Activated naive CD8-positive, alpha-beta T cell (primary cell): ENCODE results near the gene RNPS1.
A peak's percentile ranks its signal among the peaks of the same experiment; 100 is the strongest.

ENCODE experiments used
- H3K27ac Mint-ChIP-seq: one replicate; pipeline ENCODE4 v1.8.0; 2021; ENCODE audit warnings: mixed read lengths
- H3K27me3 Mint-ChIP-seq: one replicate; pipeline ENCODE4 v1.8.0; 2021; ENCODE audit warnings: mixed read lengths
- H3K36me3 Mint-ChIP-seq: one replicate; pipeline ENCODE4 v1.8.0; 2021; ENCODE audit warnings: mixed read lengths
- H3K4me1 Mint-ChIP-seq: one replicate; pipeline ENCODE4 v1.8.0; 2021; ENCODE audit warnings: low read depth, mixed read lengths
- H3K4me3 Mint-ChIP-seq: one replicate; pipeline ENCODE4 v1.8.0; 2021; ENCODE audit warnings: mild to moderate bottlenecking, mixed read lengths
- H3K9me3 Mint-ChIP-seq: one replicate; pipeline ENCODE4 v1.8.0; 2021; ENCODE audit warnings: low read depth, mixed read lengths

Gene RNPS1

DNA sequence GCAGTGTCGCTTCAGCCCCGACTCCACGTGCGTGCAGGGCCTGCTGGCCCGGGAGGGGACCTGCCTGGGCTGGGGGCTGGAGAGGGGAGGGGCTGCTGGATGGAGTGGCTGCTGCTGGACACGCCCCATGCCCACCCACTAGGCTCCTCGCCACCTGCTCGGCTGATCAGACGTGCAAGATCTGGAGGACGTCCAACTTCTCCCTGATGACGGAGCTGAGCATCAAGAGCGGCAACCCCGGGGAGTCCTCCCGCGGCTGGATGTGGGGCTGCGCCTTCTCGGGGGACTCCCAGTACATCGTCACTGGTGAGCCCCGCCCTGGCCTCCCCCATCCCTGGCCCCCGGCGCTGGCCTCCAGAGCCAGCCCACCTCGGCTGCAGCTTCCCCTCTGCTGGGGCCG is 59.6 kb downstream of the RNPS1 start:
- Mint-ChIP-seq H3K27me3 (no peaks in the 10 kb centered on the region), H3K4me3 (no peak overlapping the region), H3K27ac (no peak overlapping the region), H3K4me1 (peaks cover 27% of the 10 kb centered on the region), H3K9me3 (no peaks in the 10 kb centered on the region), H3K36me3 (peaks cover 7% of the 10 kb centered on the region)

DNA sequence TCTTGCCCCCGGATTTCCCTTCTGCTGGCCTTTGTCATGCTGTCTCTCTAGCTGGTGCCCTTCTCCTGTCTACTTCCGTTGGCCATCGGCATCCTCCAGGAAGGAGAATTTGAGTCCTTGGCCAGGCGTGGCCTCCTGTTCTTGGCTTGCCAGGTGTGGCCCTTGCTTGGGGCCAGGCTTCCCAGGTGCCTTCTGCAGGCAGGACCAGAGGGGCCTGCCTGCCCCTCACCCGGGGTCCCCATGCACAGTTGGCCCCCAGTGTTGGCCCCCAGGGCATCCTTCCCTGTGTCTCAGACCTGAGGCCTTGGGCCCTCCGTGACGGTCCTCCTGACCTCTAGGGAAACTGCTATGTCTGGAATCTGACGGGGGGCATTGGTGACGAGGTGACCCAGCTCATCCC is 60.1 kb downstream of the RNPS1 start:
- peaks cover 7% of the 10 kb centered on the region for H3K36me3 Mint-ChIP-seq
- H3K4me1 Mint-ChIP-seq = peaks cover 23% of the 10 kb centered on the region
- no peaks in the 10 kb centered on the region for H3K9me3 Mint-ChIP-seq
- H3K27ac Mint-ChIP-seq = peak overlapping the region; percentile 58
- H3K27me3 Mint-ChIP-seq = no peaks in the 10 kb centered on the region
- H3K4me3 Mint-ChIP-seq = peak overlapping the region; percentile 90

GRCh38 chr16:2206780-2207433 is 61.0 kb downstream of the RNPS1 start:
- H3K36me3 Mint-ChIP-seq = peaks cover 5% of the 10 kb centered on the region
- no peaks in the 10 kb centered on the region for H3K27me3 Mint-ChIP-seq
- no peak overlapping the region for H3K27ac Mint-ChIP-seq
- peak overlapping the region; percentile 90 for H3K4me3 Mint-ChIP-seq
- peaks cover 17% of the 10 kb centered on the region for H3K4me1 Mint-ChIP-seq
- no peaks in the 10 kb centered on the region for H3K9me3 Mint-ChIP-seq

DNA sequence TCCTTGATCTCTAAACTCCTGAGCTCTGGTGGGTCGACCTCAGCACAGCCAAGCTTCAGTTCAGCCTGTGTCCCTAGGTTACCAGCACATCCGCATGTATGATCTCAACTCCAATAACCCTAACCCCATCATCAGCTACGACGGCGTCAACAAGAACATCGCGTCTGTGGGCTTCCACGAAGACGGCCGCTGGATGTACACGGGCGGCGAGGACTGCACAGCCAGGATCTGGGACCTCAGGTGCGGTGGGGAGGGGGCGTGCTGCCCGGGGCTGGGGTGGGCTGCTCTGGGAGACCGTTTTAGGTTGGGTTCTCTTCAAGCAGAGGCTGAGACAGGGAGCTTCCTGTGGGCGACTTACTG is 61.5 kb downstream of the RNPS1 start:
- Mint-ChIP-seq H3K27me3 (no peaks in the 10 kb centered on the region), H3K27ac (peak overlapping the region; percentile 80), H3K4me3 (peak overlapping the region; percentile 90), H3K4me1 (peaks cover 15% of the 10 kb centered on the region), H3K9me3 (no peaks in the 10 kb centered on the region), H3K36me3 (peaks cover 5% of the 10 kb centered on the region)

- Mint-ChIP-seq H3K4me3 (peak overlapping the region; percentile 90), H3K9me3 (no peaks in the 10 kb centered on the region), H3K27ac (peak overlapping the region; percentile 80), H3K36me3 (peaks cover 5% of the 10 kb centered on the region), H3K4me1 (peaks cover 15% of the 10 kb centered on the region), H3K27me3 (no peaks in the 10 kb centered on the region)
Measured at GRCh38 chr16:2205967-2206313, 62.0 kb downstream of the RNPS1 start.

- Mint-ChIP-seq H3K27me3 (no peaks in the 10 kb centered on the region), H3K9me3 (no peaks in the 10 kb centered on the region), H3K4me1 (peaks cover 15% of the 10 kb centered on the region), H3K4me3 (peak within 1 kb of the TSS; percentile 90), H3K36me3 (peaks cover 5% of the 10 kb centered on the region), H3K27ac (peak within 1 kb of the TSS; percentile 88)
Measured at GRCh38 chr16:2205104-2205966, 62.6 kb downstream of the RNPS1 start, which contains the start of gene MLST8. Gene MLST8 (plus strand): TSS chr16:2205454. CDS start chr16:2206086, 632 bp downstream.

DNA sequence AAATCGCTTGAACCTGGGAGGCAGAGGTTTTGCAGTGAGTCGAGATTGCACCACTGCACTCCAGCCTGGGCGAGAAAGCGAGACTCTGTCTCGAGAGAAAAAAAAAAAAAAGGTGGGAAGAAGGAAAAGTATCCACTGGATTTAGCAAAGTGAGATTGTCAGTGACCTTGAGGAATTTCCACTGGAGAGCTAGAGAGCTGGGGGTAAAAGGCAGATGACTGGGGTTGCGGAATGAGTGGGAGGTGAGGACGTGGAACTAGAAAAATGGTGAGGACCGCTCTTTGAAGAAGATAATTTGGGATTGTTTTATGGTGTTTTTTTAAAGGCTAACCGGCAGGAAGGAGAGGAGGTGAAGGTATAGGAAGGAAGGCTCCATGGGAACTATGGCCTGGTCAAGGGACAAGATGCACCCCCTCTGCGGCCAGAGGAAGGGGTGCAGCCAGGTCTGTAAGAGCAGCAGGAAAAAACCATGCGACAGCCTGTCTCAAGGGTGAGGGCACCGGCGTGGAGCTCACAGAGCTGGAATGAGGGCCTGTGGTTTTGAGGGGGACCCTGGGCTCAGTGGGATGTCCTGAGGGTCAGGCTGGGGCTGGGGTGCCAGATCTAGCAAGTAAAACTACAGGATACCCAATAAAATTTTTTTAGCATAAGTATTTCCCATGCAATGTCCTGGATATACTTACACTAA is 63.4 kb downstream of the RNPS1 start:
- peaks cover 5% of the 10 kb centered on the region for H3K36me3 Mint-ChIP-seq
- H3K9me3 Mint-ChIP-seq = no peaks in the 10 kb centered on the region
- H3K4me3 Mint-ChIP-seq = peak overlapping the region; percentile 76
- no peaks in the 10 kb centered on the region for H3K27me3 Mint-ChIP-seq
- peak overlapping the region; percentile 62 for H3K27ac Mint-ChIP-seq
- H3K4me1 Mint-ChIP-seq = peaks cover 15% of the 10 kb centered on the region
